A549 (cell line): ENCODE data around the gene KCNQ2. TPM values are rescaled to one million over a fixed set of nuclear protein-coding genes. Genes with fewer than 3 reads are reported as not detected.

ENCODE experiments used
- ATAC-seq, 2 experiments: fragments of 200-7000 bp in 1 of 2; fragments of >200 bp in 1 of 2; cut with Nextera tagmentation in 1 of 2; cut with Tn5 transposase in 1 of 2; 3 replicates each; pipeline versions ENCODE4 v1.8.0 to v1.9.1; 2018 to 2020; ENCODE audit warnings: mild to moderate bottlenecking in 1 of 2, moderate library complexity in 1 of 2
- CTCF ChIA-PET: fragments of 300-600 bp; sonication (Branson Sonifier 250); formaldehyde crosslinking; extraction: SDS; loops from one replicate; lab custom pipeline; 2021; ENCODE audit warnings: antibody characterized with exemption, inconsistent platforms; lab: Yijun Ruan, JAX
- POLR2A ChIA-PET: fragments of 350-600 bp; formaldehyde crosslinking; extraction: SDS; loops from one replicate; lab custom pipeline; 2021; ENCODE audit warnings: antibody characterized with exemption, inconsistent platforms; lab: Yijun Ruan, JAX
- DNase-seq, 2 experiments: peaks; one replicate each; pipeline versions ENCODE4 v3.0.0 to v3.0.0-alpha.2; 2011 to 2016; ENCODE audit warnings: low read depth in 1 of 2, low spot score in 1 of 2
- FAIRE-seq: peaks from 2 replicates; lab custom pipeline; 2011; peaks lifted over from hg19 to GRCh38; lab: Jason Lieb, UNC
- H3K27ac ChIP-seq, 2 experiments: fragments of >200 bp; sonication (Bioruptor Twin); formaldehyde crosslinking; 3 replicates each; pipeline ENCODE4 v1.5.1; 2016 to 2017
- H3K4me1 ChIP-seq: fragments of >200 bp; sonication (Bioruptor Twin); formaldehyde crosslinking; 3 replicates; pipeline ENCODE4 v1.6.1; 2016
- H3K4me2 ChIP-seq: fragments of >200 bp; sonication (Bioruptor Twin); formaldehyde crosslinking; 3 replicates; pipeline ENCODE4 v1.6.1; 2016
- H3K4me3 ChIP-seq: fragments of >200 bp; sonication (Bioruptor Twin); formaldehyde crosslinking; 3 replicates; pipeline ENCODE4 v1.5.1; 2016
- H3K9me3 ChIP-seq: fragments of >200 bp; sonication (Bioruptor Twin); formaldehyde crosslinking; 3 replicates; pipeline ENCODE4 v1.6.1; 2016
- CEBPB ChIP-seq, 2 experiments: fragments of >200 bp in 1 of 2; sonication (Bioruptor Twin) in 1 of 2; formaldehyde crosslinking in 1 of 2; IDR thresholded peaks; 2 replicates each; pipeline ENCODE4 v1.6.1; 2012 to 2016
- EHF ChIP-seq: fragments of 250-450 bp; sonication (Bioruptor Pico); IDR thresholded peaks from 2 replicates; pipeline ENCODE4 v1.5.0; 2020; ENCODE audit warnings: mild to moderate bottlenecking
- FOXS1 ChIP-seq: fragments of 250-450 bp; sonication (Bioruptor Pico); IDR thresholded peaks from 2 replicates; pipeline ENCODE4 v1.5.0; 2020; ENCODE audit warnings: mild to moderate bottlenecking, moderate library complexity
- HDAC2 ChIP-seq: fragments of 200-600 bp; sonication (generic); IDR thresholded peaks from 2 replicates; pipeline ENCODE4 v1.6.1; 2016
- MAFK ChIP-seq: fragments of 450-650 bp; IDR thresholded peaks from 2 replicates; pipeline ENCODE4 v1.6.1; 2014; ENCODE audit not compliant: partially characterized antibody
- NR3C1 ChIP-seq: fragments of >200 bp; sonication (Bioruptor Twin); formaldehyde crosslinking; IDR thresholded peaks from 3 replicates; pipeline ENCODE4 v1.6.1; 2017
- PHF8 ChIP-seq: fragments of 200-600 bp; sonication (generic); IDR thresholded peaks from 2 replicates; pipeline ENCODE4 v1.6.1; 2016; ENCODE audit warnings: low read depth, mild to moderate bottlenecking, antibody characterized with exemption, moderate library complexity, borderline replicate concordance
- POLR2A ChIP-seq: IDR thresholded peaks from 2 replicates; pipeline ENCODE4 v1.6.1; 2012; ENCODE audit warnings: mild to moderate bottlenecking, low read length
- RARB ChIP-seq: fragments of 250-450 bp; sonication (Bioruptor Pico); IDR thresholded peaks from 2 replicates; pipeline ENCODE4 v1.8.0; 2021; ENCODE audit warnings: mild to moderate bottlenecking, moderate library complexity
- REST ChIP-seq: fragments of 200-600 bp; sonication (generic); IDR thresholded peaks from 2 replicates; pipeline ENCODE4 v1.6.1; 2016; ENCODE audit warnings: antibody characterized with exemption, mild to moderate bottlenecking, moderate library complexity
- RFX5 ChIP-seq: fragments of 450-650 bp; IDR thresholded peaks from 2 replicates; pipeline ENCODE4 v1.7.1; 2014; ENCODE audit warnings: antibody characterized with exemption, mild to moderate bottlenecking, moderate library complexity
- SREBF2 ChIP-seq: fragments of 450-650 bp; IDR thresholded peaks from 2 replicates; pipeline ENCODE4 v1.6.1; 2014; ENCODE audit warnings: mild to moderate bottlenecking, moderate library complexity
- ZC3H11A ChIP-seq: fragments of 450-650 bp; IDR thresholded peaks from 2 replicates; pipeline ENCODE4 v1.6.1; 2014; ENCODE audit warnings: antibody characterized with exemption, mild to moderate bottlenecking
- ZFP36 ChIP-seq: fragments of 450-650 bp; IDR thresholded peaks from 2 replicates; pipeline ENCODE4 v1.6.1; 2014; ENCODE audit warnings: borderline replicate concordance; ENCODE audit not compliant: partially characterized antibody
- ZNF302 ChIP-seq: fragments of 250-450 bp; sonication (Bioruptor Pico); IDR thresholded peaks from 2 replicates; pipeline ENCODE4 v1.9.0; 2021; ENCODE audit warnings: inconsistent platforms, mild to moderate bottlenecking, moderate library complexity
- WGBS: methylation state at CpG from one replicate; pipeline ENCODE4 v1.1.6; 2017; ENCODE audit errors: missing lambda C conversion rate; 5-methylcytosine and 5-hydroxymethylcytosine counted together
- polyA plus RNA-seq, 4 experiments: library from polyadenylated mRNA; depleted of rRNA in 3 of 4; stranded (reverse); fragments of >200 nt; fragmentation: RNase III in 1 of 4; extraction: RNeasy Plus Mini Kit Qiagen cat#74134 plus additional on column Dnase treatment in 1 of 4; gene quantifications; 2 replicates in 3 of 4; 3 replicates in 1 of 4; pipeline ENCODE4 v1.2.3, GENCODE V29; 2011 to 2017
- TF ChIP-seq, protein P1 (sequence below): IDR thresholded peaks from 2 replicates; pipeline ENCODE4 v1.6.1; 2012
- TF ChIP-seq, protein P2 (sequence below): fragments of >200 bp; sonication (Bioruptor Twin); formaldehyde crosslinking; IDR thresholded peaks from 2 replicates; pipeline ENCODE4 v1.6.1; 2016
- TF ChIP-seq, protein P3 (sequence below): fragments of 250-450 bp; sonication (Bioruptor Pico); IDR thresholded peaks from 2 replicates; pipeline ENCODE4 v1.5.0; 2020; ENCODE audit warnings: low read depth, mild to moderate bottlenecking, moderate library complexity

KCNQ2 gene
- polyA plus RNA-seq, 2 of the 4 experiments (the other 2 are of a cell fraction) = 0.14 to 0.36 TPM

DNA sequence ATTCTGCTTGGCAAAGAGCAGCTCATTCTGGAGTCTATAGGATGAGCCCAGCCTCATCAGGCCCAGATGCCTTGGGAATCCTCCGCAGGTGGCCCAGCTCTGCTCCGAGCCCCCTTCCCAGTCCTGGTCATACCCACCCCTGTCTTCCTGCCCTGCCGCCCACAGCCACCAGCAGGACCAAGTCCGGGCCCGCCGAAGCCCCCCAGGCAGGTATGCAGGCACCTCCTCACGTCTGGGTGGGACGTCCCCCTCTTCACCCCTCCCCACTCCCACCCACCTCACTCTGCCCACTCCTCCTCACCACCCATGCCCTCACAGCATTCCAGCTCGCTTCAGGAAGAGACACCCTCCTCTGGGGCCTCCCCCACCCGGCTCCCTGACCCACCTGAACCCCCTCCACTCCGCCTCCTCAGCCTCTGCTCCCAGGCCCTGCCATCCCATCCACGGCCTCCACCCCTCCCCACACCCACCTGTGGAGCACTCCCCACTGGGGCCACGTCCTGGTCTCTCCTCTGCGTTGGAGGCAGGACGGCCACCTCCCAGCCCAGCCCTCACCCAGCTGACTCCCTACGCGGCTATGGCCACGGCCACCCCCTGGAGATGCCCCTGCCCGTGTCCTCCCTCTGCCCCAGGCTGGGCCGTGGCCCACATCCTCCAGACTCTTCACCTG lies 43.4 kb downstream of the KCNQ2 start (continued):
- TF ChIP-seq MAFK = no peak

DNA sequence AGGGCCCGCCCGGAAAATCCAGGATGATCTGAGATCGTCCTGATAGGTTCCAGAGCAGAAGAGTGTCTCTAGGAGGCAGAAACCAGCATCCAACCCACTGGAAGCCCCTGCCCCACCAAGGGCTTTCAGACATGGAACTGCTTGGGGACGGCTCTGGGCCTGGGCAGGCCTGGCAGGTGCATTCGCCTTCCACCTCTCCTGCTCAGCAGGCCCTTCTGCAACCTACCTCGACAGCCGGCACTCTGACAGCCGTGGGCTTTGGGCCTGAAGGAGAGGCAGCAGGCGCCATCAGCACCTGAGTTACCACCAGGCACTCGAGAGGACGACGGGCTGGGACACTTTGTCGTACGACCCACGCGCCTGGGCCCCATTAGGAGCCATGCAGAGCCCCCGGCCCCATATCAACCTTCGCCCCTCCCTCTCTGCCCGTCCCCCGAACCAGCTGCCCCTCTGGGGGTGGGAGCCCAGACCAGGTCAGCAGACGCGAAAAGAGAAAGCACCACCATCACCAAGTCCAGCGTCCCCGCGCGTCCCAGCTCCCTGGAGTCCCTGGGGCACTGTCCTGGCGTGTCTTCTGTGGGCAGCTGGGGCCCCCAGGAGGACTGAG lies 44.6 kb downstream of the KCNQ2 start:
- POLR2A ChIA-PET = no interaction called here

DNA sequence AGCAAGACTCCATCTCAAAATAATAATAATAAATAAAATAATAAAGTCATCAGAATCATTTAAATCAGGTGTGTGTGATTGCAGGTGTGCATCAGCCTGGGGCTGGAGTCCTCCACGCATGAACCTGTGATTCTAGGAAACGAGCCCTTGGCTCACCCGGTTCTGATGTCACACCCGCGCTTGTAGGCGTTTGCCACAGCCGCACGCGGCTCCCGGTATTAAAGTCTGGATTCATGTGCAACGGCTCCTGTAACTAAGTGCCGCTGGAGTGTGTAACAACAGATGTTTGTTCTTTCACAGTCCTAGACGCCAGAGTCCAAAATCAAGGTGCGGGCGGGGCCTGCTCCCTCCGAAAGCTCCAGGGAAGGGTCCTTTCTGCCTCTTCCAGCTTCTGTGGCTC lies 45.2 kb downstream of the KCNQ2 start:
- no peak for ATAC-seq
- Histone ChIP-seq H3K9me3 (no peaks in the 10 kb centered on the region), H3K4me3 (no peak overlapping the region), H3K4me2 (no peak overlapping the region), H3K4me1 (no peaks in the 10 kb centered on the region), H3K27ac (no peak overlapping the region)
- 71% methylated on average over 16 of the region's 16 CpGs for WGBS
- no peak for DNase-seq
- no peak for FAIRE-seq
- TF ChIP-seq PHF8 (no peak), FOXS1 (CRISPR knock-in tag) (no peak), SREBF2 (no peak), EHF (CRISPR knock-in tag) (no peak), ZFP36 (no peak), NR3C1 (no peak), CEBPB (IDR thresholded peaks at IDR 0.05) (no peak), RARB (no peak), RFX5 (no peak), HDAC2 (no peak), POLR2A (no peak), REST (no peak), ZNF302 (no peak)
- TF ChIP-seq, protein P1, sequence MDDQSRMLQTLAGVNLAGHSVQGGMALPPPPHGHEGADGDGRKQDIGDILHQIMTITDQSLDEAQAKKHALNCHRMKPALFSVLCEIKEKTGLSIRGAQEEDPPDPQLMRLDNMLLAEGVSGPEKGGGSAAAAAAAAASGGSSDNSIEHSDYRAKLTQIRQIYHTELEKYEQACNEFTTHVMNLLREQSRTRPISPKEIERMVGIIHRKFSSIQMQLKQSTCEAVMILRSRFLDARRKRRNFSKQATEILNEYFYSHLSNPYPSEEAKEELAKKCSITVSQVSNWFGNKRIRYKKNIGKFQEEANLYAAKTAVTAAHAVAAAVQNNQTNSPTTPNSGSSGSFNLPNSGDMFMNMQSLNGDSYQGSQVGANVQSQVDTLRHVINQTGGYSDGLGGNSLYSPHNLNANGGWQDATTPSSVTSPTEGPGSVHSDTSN = no peak
- ChIA-PET CTCF (no interaction called here), POLR2A (no interaction called here)

More for the DNA sequence above, 44.6 kb downstream of the KCNQ2 start:
- ATAC-seq (no peak), FAIRE-seq (no peak), DNase-seq (no peak)
- H3K4me3 ChIP-seq = no peak overlapping the region
- 61% methylated on average over 15 of the region's 27 CpGs for WGBS
- TF ChIP-seq, protein P2, sequence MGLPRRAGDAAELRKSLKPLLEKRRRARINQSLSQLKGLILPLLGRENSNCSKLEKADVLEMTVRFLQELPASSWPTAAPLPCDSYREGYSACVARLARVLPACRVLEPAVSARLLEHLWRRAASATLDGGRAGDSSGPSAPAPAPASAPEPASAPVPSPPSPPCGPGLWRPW = no peak
- TF ChIP-seq ZC3H11A = no peak
- TF ChIP-seq, protein P3, sequence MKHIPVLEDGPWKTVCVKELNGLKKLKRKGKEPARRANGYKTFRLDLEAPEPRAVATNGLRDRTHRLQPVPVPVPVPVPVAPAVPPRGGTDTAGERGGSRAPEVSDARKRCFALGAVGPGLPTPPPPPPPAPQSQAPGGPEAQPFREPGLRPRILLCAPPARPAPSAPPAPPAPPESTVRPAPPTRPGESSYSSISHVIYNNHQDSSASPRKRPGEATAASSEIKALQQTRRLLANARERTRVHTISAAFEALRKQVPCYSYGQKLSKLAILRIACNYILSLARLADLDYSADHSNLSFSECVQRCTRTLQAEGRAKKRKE (CRISPR knock-in tag) = no peak
- H3K4me1 ChIP-seq = no peaks in the 10 kb centered on the region
- H3K4me2 ChIP-seq = no peak overlapping the region
- CTCF ChIA-PET = interaction anchor here (0.6 to 1.2 kb wide), 3 partner anchors 8 to 392 kb away, joined by 3 to 4 read pairs (median 3); no protein-coding TSS in a partner anchor
- H3K27ac ChIP-seq = no peak overlapping the region
- H3K9me3 ChIP-seq = no peaks in the 10 kb centered on the region
